GM12864 (cell line): ENCODE data around the gene ASTN1.

Experiments used
- DNase-seq: peaks from one replicate; pipeline ENCODE4 v3.0.0-alpha.2; 2011; ENCODE audit warnings: low read depth
- H3K4me3 ChIP-seq: 2 replicates; pipeline ENCODE4 v1.5.1; 2011; ENCODE audit warnings: mild to moderate bottlenecking, low read depth, low read length, control low read depth
- TF ChIP-seq, protein P1 (sequence below): IDR thresholded peaks from 2 replicates; pipeline ENCODE4 v1.5.1; 2011; ENCODE audit warnings: low read depth, mild to moderate bottlenecking, moderate library complexity, low read length, control low read depth, inconsistent platforms; ENCODE audit errors: missing control alignments

ASTN1 gene

GRCh38 chr1:176841238-176841637 is 323.3 kb downstream of the ASTN1 start:
- H3K4me3 ChIP-seq: no peak overlapping the region
- TF ChIP-seq, protein P1, sequence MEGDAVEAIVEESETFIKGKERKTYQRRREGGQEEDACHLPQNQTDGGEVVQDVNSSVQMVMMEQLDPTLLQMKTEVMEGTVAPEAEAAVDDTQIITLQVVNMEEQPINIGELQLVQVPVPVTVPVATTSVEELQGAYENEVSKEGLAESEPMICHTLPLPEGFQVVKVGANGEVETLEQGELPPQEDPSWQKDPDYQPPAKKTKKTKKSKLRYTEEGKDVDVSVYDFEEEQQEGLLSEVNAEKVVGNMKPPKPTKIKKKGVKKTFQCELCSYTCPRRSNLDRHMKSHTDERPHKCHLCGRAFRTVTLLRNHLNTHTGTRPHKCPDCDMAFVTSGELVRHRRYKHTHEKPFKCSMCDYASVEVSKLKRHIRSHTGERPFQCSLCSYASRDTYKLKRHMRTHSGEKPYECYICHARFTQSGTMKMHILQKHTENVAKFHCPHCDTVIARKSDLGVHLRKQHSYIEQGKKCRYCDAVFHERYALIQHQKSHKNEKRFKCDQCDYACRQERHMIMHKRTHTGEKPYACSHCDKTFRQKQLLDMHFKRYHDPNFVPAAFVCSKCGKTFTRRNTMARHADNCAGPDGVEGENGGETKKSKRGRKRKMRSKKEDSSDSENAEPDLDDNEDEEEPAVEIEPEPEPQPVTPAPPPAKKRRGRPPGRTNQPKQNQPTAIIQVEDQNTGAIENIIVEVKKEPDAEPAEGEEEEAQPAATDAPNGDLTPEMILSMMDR: no peak
- no peak for DNase-seq

DNA sequence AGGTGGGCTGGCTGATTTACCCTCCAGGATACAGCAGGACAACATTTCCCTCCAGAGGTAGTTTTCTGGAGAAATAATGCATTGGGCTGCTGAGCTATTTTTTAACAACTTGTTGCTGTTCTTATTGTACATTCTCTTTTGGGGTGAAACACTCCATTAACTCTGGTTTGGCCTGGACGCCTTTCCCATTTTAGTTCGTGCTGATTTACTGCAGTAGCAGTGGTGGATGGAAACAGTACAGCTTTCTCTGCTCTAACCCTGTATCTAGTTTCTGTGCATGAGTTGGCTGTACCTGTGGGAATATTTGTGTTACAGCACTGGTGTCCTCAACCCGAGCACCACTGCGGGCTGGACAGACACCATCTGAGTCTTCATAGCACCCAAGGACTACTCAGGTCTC is 325.3 kb downstream of the ASTN1 start:
- TF ChIP-seq, protein P1: no peak

GRCh38 chr1:176838276-176838995 is 326.1 kb downstream of the ASTN1 start:
- DNase-seq: no peak
- TF ChIP-seq, protein P1: no peak
- no peak overlapping the region for H3K4me3 ChIP-seq

More for the DNA sequence above, 325.3 kb downstream of the ASTN1 start:
- no peak overlapping the region for H3K4me3 ChIP-seq
- DNase-seq: no peak

- no peak for DNase-seq
- TF ChIP-seq, protein P1: no peak
- H3K4me3 ChIP-seq: no peak overlapping the region
These were observed 326.8 kb downstream of the ASTN1 start for GRCh38 chr1:176837708-176838107.

DNA sequence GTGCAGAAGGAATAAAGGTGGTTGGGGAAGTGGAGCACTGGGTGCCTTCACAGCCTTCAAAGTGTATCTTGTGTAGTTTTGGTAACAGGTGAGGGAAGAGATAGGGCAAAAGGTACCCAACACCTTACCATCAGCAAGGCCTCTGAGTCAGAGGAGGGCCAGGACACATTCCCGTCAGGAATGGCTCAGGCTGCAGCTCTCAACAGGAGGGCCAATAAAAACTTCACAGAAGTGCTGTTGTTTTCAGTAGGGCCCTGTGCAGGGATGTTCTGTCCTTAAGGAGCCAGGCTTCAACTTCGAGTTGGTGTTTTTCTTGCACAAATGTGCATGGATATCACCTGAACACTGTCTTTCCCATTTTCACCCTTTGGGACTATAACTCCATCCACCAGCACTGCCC is 333.4 kb downstream of the ASTN1 start:
- DNase-seq: no peak
- TF ChIP-seq, protein P1: no peak
- no peak overlapping the region for H3K4me3 ChIP-seq

DNA sequence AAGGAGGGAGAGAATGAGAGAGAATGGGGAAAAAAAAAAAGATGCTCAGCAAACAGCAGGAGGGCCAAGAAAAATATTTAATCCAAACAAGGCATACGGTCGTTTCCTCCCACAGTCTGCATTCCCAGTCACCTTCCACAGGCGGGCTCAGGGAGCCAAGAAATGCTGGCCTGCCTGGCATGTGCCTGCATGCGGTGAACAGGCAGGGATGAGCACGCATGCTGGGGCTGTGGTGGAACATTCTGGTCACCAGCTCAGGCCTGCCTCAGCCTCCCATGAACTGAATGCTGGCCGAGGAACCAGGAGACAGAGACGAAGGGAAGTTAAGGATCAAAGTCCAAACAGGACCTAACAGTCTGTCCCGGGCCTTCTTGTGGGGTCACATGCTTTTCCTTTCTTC is 335.3 kb downstream of the ASTN1 start:
- TF ChIP-seq, protein P1: no peak
- H3K4me3 ChIP-seq: no peak overlapping the region
- no peak for DNase-seq

GRCh38 chr1:176826265-176826664 is 338.2 kb downstream of the ASTN1 start:
- DNase-seq: no peak
- TF ChIP-seq, protein P1: no peak
- H3K4me3 ChIP-seq: no peak overlapping the region
